GM23338 (cell line): ENCODE data around the gene MACROD1. TPM values are rescaled to one million over a fixed set of nuclear protein-coding genes. Genes with fewer than 3 reads are reported as not detected.

Experiments used
- ATAC-seq: fragments of 200-7000 bp; cut with Tn5 transposase; 3 replicates; pipeline ENCODE4 v1.9.1; 2020
- DNase-seq: peaks from one replicate; pipeline ENCODE4 v3.0.0-alpha.2; 2015; ENCODE audit warnings: low spot score
- H2AFZ ChIP-seq: fragments of 200-600 bp; sonication (generic); 2 replicates; pipeline ENCODE4 v1.8.0; 2016; ENCODE audit warnings: antibody characterized with exemption, mild to moderate bottlenecking, moderate library complexity
- H3F3A ChIP-seq: fragments of 200-600 bp; sonication (generic); replicated peaks from 2 replicates; pipeline ENCODE4 v1.8.0; 2017; ENCODE audit warnings: antibody characterized with exemption, mixed run types, low read depth
- H3K27ac ChIP-seq: fragments of 200-600 bp; sonication (generic); 2 replicates; pipeline ENCODE4 v1.6.1; 2016; ENCODE audit warnings: low read depth
- H3K27me3 ChIP-seq: fragments of 200-600 bp; sonication (generic); 2 replicates; pipeline ENCODE4 v1.8.0; 2016; ENCODE audit warnings: mild to moderate bottlenecking, mixed run types, moderate library complexity; ENCODE audit not compliant: insufficient read depth
- H3K36me3 ChIP-seq: fragments of 200-600 bp; sonication (generic); 2 replicates; pipeline ENCODE4 v1.8.0; 2016; ENCODE audit warnings: mild to moderate bottlenecking; ENCODE audit not compliant: insufficient read depth
- H3K4me1 ChIP-seq: fragments of 200-600 bp; sonication (generic); 2 replicates; pipeline ENCODE4 v1.8.0; 2016; ENCODE audit warnings: mild to moderate bottlenecking, moderate library complexity; ENCODE audit not compliant: insufficient read depth
- H3K4me2 ChIP-seq: fragments of 200-600 bp; sonication (generic); 2 replicates; pipeline ENCODE4 v1.7.1; 2017; ENCODE audit warnings: mixed run types
- H3K4me3 ChIP-seq: fragments of 200-600 bp; sonication (generic); 2 replicates; pipeline ENCODE4 v1.6.1; 2016; ENCODE audit warnings: mixed run types
- H3K79me2 ChIP-seq: fragments of 200-600 bp; sonication (generic); replicated peaks from 2 replicates; pipeline ENCODE4 v1.8.0; 2017; ENCODE audit warnings: mild to moderate bottlenecking; ENCODE audit not compliant: insufficient read depth
- H3K9me2 ChIP-seq: fragments of 200-600 bp; sonication (generic); 2 replicates; pipeline ENCODE4 v1.8.0; 2017; ENCODE audit not compliant: insufficient read depth
- H4K20me1 ChIP-seq: fragments of 200-600 bp; sonication (generic); replicated peaks from 2 replicates; pipeline ENCODE4 v1.8.0; 2017; ENCODE audit warnings: mild to moderate bottlenecking; ENCODE audit not compliant: insufficient read depth
- H3K27ac Mint-ChIP-seq: 2 replicates; pipeline ENCODE4 v1.8.0; 2020; ENCODE audit warnings: inconsistent platforms, mild to moderate bottlenecking, moderate library complexity, mixed read lengths
- H3K27me3 Mint-ChIP-seq: 3 replicates; pipeline ENCODE4 v1.8.0; 2022; ENCODE audit warnings: low read depth, mild to moderate bottlenecking, moderate library complexity, mixed read lengths, inconsistent platforms; ENCODE audit not compliant: insufficient read depth, poor library complexity
- H3K36me3 Mint-ChIP-seq: 3 replicates; pipeline ENCODE4 v1.8.0; 2021; ENCODE audit warnings: low read depth, mild to moderate bottlenecking, inconsistent platforms, moderate library complexity, mixed read lengths
- H3K4me1 Mint-ChIP-seq: 3 replicates; pipeline ENCODE4 v1.8.0; 2020; ENCODE audit warnings: mild to moderate bottlenecking, inconsistent platforms, mixed read lengths
- H3K4me3 Mint-ChIP-seq: 3 replicates; pipeline ENCODE4 v1.8.0; 2021; ENCODE audit warnings: moderate library complexity, mild to moderate bottlenecking, inconsistent platforms, mixed read lengths
- H3K9me3 Mint-ChIP-seq: 3 replicates; pipeline ENCODE4 v1.8.0; 2020; ENCODE audit warnings: moderate library complexity, mild to moderate bottlenecking, inconsistent platforms, mixed read lengths
- CREB1 ChIP-seq: fragments of 250-450 bp; sonication (Bioruptor Pico); IDR thresholded peaks from 2 replicates; pipeline ENCODE4 v1.5.0; 2020; ENCODE audit warnings: low read depth, mild to moderate bottlenecking, moderate library complexity
- CTCF ChIP-seq, 2 experiments: fragments of 200-600 bp in 1 of 2; sonication (generic) in 1 of 2; conservative IDR thresholded peaks; 2 replicates each; pipeline versions ENCODE4 v1.5.1 to v1.6.1; 2016 to 2017; ENCODE audit warnings: antibody characterized with exemption in 2 of 2, low read depth in 2 of 2, mild to moderate bottlenecking in 2 of 2, moderate library complexity in 1 of 2
- ETS1 ChIP-seq: IDR thresholded peaks from 2 replicates; pipeline ENCODE4 v1.6.1; 2016; ENCODE audit warnings: antibody characterized with exemption
- NANOG ChIP-seq: IDR thresholded peaks from 2 replicates; pipeline ENCODE4 v1.6.1; 2016; ENCODE audit warnings: antibody characterized with exemption, borderline replicate concordance
- POLR2AphosphoS5 ChIP-seq: IDR thresholded peaks from 2 replicates; pipeline ENCODE4 v1.6.1; 2016; ENCODE audit warnings: antibody characterized with exemption, low read depth
- REST ChIP-seq: IDR thresholded peaks from one replicate; pipeline ENCODE4 v1.6.1; 2018; ENCODE audit warnings: antibody characterized with exemption; ENCODE audit not compliant: unreplicated experiment
- STAT1 ChIP-seq: IDR thresholded peaks from one replicate; pipeline ENCODE4 v1.6.1; 2016; ENCODE audit warnings: antibody characterized with exemption; ENCODE audit not compliant: unreplicated experiment
- ZNF331 ChIP-seq: fragments of 250-450 bp; sonication (Bioruptor Pico); IDR thresholded peaks from 2 replicates; pipeline ENCODE4 v1.5.0; 2020; ENCODE audit warnings: low read depth, mild to moderate bottlenecking, moderate library complexity
- polyA plus RNA-seq: library from polyadenylated mRNA; unstranded; fragments of >200 nt; fragmentation: Nextera tagmentation; extraction: Ambion mirVana; gene quantifications from 2 replicates; pipeline ENCODE4 v1.2.1, GENCODE V29; 2016
- total RNA-seq: library from RNA; depleted of rRNA; stranded (reverse); fragments of >200 nt; shearing (Covaris generic); gene quantifications from 2 replicates; pipeline ENCODE4 v1.2.3, GENCODE V29; 2014

MACROD1 gene
- total and polyA plus RNA-seq, 2 experiments from 2014 or later, result 33.0 to 51.6 TPM

GRCh38 chr11:64185693-64186491, 20.0 kb upstream of the MACROD1 start, which contains the start of gene STIP1 (continued):
- no peak for TF ChIP-seq REST
- TF ChIP-seq STAT1, result no peak
- peak; percentile 8 to 33; a peak in 2 of 4 replicates for TF ChIP-seq CTCF (conservative IDR thresholded peaks at IDR 0.05; ENCODE audit: low read depth in 2 of 2)
- TF ChIP-seq NANOG, result no peak
- no peak for TF ChIP-seq ZNF331

GRCh38 chr11:64185175-64185692, 19.3 kb upstream of the MACROD1 start:
- H3K27ac ChIP-seq, result peak overlapping the region; percentile 95
- peaks cover 35% of the 10 kb centered on the region for H4K20me1 ChIP-seq
- ATAC-seq (peak; percentile 37), DNase-seq (peak; percentile 85)
- H3K36me3 ChIP-seq, result peaks cover 12% of the 10 kb centered on the region
- peaks cover 18% of the 10 kb centered on the region; the same call in 1 of the 2 replicates for H3K4me1 ChIP-seq
- H3F3A ChIP-seq, result peaks cover 43% of the 10 kb centered on the region
- peak overlapping the region; percentile 99 for H3K27ac Mint-ChIP-seq
- peak overlapping the region; percentile 78 for H3K4me3 ChIP-seq
- peaks cover 23% of the 10 kb centered on the region for H3K79me2 ChIP-seq
- H3K36me3 Mint-ChIP-seq, result peaks cover 35% of the 10 kb centered on the region
- peak; percentile 97 for TF ChIP-seq POLR2AphosphoS5
- TF ChIP-seq ETS1, result 0 out of 2 replicates have a peak, but pooled peaks have one; percentile 38
- no peak for TF ChIP-seq CREB1 (CRISPR knock-in tag)
- TF ChIP-seq ZNF331, result no peak
- H3K27me3 ChIP-seq, result no peaks in the 10 kb centered on the region
- no peaks in the 10 kb centered on the region for H3K9me2 ChIP-seq
- no peaks in the 10 kb centered on the region for H3K9me3 Mint-ChIP-seq
- H3K4me2 ChIP-seq, result peak overlapping the region; percentile 92
- peak overlapping the region; percentile 80; the same call in 1 of the 2 replicates for H2AFZ ChIP-seq
- peaks cover 31% of the 10 kb centered on the region for H3K27me3 Mint-ChIP-seq
- peak overlapping the region; percentile 98; the same call in 2 of the 3 replicates for H3K4me3 Mint-ChIP-seq
- H3K4me1 Mint-ChIP-seq, result peaks cover 33% of the 10 kb centered on the region
